HG03460 (cell line): ENCODE data around the gene MLLT3.
A peak's percentile ranks its signal among the peaks of the same experiment; 100 is the strongest.
"Not testable (repeated sequence)": the region's sequence is repeated elsewhere in the genome, so short reads cannot be mapped to it uniquely, and the experiment has no call there.

ENCODE experiments used
- ATAC-seq: cut with Tn5 transposase; IDR thresholded peaks from one replicate; pipeline ENCODE4 v1.9.1; 2021; ENCODE audit not compliant: unreplicated experiment

Gene MLLT3

DNA sequence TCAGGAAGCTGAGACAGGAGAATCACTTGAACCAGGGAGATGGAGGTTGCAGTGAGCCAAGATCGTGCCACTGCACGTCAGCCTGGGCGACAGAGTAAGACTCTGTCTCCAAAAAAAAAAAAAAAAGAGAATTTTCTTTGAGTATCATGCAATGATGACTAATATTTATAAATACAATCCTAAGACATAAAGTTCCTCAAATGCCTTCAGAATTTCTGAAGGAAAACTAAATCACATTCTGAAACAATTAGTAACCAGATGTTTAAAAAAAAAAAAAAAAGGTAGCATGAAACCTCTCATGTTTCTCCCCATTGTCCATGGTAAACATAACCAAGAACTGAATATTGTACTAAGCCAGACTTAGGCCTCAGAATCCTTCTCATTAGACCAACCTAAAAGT, 23.1 kb downstream of the MLLT3 start:
- no peak for ATAC-seq

DNA sequence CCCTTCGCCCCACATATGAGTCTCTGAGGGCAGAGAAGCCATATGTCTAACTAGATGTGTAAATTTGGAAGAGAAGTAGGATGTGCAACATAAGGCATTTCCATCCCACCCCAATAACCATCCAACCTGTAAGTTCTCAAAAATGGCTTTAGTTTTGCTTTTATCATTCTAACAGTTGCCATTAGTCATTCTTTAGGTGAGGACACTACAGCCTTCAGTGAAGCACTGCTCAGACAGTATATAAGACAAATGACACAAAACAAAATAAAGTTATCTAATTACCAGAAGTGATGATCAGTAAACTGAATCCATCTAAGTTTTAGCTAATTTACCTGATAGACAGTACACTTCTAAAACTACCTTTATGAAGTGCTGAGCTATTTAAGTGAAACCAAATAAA, 23.9 kb downstream of the MLLT3 start:
- ATAC-seq = no peak

DNA sequence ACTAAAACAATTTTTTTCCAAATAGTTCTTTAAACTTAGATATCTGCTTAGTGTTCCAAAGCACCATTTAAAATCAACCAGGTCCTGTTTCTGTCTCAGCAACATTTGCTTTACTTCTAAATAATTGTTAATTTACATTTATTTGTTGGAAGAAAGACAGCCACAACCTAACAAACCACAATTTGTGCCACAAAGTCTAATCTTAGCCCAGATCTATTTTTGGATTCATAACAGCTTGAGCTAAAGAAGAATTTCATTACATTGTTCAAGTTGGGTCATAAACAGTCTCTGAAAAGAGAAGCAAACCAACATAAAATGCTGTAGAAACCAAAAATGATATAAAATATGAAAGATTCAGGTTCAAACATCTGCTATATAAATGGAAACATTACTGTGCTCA, 24.4 kb downstream of the MLLT3 start:
- ATAC-seq = no peak

DNA sequence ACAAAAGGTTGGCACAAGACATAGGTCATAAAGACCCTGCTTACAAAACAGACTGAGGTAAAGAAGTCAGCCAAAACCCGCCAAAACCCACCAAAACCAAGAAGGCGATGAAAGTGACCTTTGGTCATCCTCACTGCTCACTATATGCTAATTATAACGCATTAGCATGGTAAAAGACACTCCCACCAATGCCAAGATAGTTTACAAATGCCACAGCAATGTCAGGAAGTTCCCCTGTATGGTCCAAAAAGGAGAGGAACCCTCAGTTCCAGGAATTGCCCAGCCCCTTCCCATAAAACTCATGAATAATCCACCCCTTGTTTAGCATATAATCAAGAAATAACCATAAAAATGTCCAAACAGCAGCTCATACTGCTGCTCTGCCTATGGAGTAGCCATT, 27.7 kb downstream of the MLLT3 start:
- no peak for ATAC-seq

DNA sequence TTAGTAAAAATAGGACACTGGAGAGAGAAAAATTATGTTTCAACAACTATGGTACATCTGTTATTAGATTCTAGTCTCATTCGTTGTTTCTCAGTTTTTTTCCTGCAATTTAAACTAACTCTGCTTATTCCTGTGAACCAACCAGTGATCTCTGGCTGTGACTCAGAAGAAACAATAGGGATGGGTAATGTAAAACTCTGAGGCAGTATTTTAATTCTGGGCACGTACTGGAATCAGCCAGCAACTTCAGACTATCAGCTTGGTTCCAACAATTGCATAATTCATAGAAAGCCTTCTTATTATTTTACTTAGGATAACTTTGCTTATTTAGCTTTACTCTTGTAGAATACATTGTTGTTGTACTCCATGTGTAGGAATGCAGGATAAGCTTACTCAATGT, 28.8 kb downstream of the MLLT3 start:
- no peak for ATAC-seq

DNA sequence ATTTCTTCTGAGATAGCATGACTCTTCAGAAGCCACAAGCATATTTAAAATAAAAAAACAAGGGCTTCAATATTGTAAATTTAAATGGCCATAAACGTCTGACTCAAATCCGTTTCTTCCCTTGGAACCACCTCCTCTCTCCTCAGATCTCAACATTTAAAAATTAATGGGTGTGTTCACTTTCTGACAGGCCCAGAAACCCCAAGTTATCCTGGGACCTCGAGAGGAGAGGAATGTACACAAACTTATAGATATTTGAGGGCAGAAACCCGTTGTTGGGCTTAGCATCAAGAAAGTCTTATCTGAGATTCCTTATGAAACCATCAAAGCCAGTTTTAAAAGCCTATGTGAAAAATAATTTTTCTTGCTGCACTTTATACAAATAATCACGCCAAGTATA, 29.2 kb downstream of the MLLT3 start:
- no peak for ATAC-seq

DNA sequence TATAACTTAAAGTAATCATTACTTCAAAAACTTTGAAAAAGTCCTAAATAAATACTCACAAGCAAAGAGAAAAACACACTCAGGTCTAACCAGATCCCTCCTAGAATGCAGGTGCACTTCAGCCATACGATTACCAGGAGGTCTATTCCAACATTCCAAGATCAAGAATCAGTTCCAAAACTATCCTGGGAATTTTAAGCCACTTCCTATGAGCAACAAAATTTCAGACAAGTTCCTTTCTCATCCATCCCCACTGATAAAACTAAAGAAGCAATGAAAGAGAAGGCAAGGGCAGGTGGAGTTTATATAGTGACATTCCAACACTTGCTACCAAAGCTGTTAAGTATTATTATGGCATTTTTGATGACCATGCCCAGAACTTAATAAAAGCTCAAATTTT, 29.6 kb downstream of the MLLT3 start:
- ATAC-seq = no peak

DNA sequence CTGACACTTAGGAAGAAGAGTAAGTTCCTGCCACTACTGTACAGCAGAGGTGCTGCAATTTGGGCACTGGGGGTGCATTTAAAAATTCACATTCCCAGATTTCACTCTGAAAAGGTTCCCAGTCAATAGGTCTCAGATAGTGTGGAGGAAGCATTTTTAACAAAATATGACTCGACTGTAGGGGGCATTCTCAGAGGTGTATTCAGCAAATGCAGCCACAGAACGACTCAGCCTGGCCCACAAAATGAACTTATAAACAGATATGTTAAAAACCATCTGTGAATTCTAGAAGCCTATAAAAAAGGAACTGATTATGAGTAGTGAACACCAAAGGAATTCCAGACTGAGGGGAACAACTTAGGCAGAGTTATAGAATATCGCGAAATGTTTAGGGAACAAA, 31.1 kb downstream of the MLLT3 start:
- ATAC-seq = no peak

DNA sequence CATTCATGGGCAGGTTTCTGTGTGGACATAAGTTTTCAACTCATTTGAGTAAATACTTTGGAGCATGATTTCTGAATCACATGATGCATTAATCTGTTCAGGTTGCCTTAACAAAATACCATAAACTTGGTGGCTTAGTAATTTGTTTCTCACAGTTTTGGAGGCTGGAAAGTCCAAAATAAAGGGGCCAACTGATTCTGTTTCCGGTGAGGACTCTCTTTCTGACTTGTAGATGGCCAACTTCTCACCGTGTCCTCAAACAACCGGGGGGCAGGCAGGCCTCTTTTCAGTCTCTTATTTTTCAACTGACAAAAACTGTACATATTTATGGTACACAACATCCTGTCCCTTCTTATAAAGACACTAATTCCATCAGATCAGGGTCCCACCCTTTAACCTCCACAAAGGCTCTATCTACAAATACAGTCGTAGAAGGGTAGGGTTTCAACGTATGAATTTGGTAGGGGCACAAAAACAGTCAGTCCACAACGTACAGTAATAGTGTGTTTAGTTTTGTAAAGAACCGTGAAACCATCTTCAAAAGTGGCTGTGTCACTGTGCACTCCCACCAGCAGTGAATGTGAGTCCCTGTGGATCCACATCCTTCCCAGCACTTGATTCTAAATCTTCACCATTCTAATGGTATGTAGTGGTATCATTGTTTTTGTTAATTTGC, 37.2 kb downstream of the MLLT3 start:
- no peak for ATAC-seq

DNA sequence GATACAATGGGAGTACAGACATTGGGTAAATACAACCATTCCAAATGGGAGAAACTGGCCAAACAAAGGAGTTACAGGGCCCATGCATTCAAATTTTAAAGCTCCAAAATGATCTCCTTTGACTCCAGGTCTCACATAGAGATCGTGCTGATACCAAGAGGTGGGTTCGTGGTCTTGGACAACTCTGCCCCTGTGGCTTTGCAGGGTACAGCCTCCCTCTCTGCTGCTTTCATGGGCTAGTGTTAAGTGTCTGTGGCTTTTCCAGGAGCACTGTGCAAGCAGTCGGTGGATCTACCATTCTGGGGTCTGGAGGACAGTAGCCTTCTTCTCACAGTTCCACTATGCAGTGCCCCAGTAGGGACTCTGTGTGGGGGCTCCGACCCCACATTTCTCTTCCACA, 39.2 kb downstream of the MLLT3 start:
- ATAC-seq = not testable (repeated sequence)

DNA sequence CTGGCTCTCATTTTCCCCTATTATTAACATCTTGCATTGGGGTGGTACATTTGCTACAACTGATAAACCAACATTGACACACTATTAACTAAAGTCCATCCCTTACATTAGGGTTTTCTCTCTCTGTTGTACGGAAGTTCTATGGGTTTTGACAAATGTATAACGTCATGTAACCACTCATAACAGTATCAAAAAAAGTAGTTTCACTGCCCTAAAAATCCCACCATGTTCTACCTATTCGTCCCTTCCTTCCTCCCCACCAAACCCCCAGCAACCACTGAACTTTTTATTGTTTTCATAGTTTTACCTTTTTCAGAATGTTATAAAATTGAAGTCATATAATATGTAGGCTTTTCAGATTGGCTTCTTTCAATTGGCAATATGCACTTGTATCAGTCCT, 40.1 kb downstream of the MLLT3 start:
- ATAC-seq = no peak

DNA sequence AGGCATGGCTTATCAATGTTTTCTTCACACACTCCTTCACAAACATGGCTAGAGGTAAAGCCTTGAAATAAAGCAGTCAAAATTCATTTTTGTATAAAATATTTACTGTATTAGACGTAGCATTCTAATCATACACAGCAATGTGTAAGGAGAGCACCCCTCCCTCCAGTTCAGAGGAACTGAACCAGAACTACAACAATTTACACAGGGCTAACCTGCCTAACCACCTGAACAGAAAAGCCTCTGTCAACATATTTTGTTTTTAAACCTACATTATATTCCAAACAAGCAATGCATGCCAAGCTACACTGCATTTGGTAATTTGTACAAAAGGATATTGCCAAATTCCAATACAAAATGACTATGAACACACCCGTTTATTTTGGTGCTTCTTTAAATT, 41.6 kb downstream of the MLLT3 start:
- no peak for ATAC-seq

DNA sequence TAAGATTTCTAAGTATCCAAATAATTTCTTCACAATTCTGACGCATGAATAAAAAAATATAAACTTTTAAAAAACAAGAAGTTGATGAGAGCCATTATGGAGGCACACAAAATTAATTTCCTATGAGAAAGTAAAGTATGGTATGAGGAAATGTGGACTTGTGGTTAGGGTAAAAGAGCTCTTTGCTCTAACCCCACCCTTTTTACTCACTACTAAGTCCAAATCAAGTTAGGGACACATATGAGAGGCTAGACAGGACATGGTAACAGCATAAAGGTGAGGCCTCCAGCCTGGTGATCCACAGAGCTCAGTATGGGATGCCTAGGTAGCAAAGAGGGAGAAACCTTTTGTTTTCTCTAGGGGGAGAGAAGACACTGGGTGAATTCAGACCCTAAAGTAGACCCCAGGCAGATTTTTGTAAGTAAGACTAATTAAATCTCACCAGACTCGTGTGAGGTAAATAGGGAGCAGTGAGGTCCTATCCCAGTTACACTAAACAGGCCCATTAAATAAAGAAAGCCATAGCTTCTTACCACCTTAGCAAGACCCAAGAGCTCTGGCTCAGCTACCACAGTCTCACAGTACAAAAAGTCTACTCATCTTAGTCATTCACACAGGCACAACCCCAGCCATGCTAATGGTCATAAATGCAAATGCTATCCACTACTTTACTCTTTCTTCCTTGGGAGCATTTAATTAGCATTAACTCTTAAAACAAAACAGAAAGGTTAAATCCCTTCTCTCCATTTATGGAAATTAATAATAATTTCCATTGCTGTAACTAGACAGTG, 42.6 kb downstream of the MLLT3 start:
- ATAC-seq = no peak

DNA sequence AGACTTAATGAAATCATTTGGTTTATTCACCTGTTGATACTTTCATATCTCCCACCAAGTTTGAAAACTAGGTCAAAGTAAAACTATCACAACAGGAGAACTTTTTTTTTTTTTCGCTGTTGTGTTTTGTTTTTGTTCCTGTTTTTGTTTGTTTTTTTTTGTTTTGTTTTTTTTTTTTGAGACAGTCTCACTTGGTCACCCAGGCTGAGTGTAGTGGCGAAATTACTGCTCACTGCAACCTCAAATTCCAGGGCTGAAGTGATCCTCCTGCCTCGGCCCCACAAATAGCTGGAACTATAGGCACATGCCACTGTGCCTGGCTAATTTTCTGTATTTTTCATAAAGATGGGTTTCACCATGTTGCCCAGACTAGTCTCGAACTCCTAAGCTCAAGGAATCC, 49.3 kb downstream of the MLLT3 start:
- no peak for ATAC-seq

DNA sequence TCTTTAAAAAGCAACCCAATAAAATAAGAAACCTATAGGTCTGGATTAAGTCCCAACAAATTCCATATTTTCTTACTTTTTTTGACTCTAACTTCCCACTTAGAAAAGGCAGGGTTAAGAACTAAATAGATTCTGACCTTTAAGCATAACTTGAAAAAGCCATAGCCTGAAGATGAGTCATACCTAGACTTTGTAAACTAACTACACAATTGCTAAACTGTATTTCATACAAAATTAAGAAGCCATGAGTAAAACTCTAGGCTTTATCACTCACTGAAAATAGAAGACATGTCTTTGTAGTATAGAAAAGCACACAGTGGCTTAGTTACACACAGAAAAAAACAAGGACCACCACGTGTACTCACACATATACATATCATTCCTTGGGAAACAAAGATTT, 51.5 kb downstream of the MLLT3 start:
- peak; percentile 65 for ATAC-seq

DNA sequence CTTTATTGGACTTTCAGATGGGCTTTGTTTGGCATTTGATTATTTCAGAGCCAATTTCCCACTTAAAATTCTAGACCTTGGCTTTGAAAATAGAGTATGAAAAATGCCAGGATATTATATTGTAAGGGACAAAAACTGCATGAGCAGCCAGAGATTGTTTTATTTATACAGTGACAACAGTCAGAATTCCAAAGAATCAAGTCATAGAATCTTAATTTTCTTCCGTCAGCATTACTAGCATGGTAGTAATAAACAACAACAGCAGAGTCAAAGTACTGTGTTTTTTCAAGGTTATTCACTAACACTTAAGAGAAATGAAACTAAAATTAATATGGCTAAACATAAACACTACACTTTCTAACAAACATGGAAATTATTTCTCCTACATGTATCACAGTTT, 52.2 kb downstream of the MLLT3 start:
- ATAC-seq = no peak

DNA sequence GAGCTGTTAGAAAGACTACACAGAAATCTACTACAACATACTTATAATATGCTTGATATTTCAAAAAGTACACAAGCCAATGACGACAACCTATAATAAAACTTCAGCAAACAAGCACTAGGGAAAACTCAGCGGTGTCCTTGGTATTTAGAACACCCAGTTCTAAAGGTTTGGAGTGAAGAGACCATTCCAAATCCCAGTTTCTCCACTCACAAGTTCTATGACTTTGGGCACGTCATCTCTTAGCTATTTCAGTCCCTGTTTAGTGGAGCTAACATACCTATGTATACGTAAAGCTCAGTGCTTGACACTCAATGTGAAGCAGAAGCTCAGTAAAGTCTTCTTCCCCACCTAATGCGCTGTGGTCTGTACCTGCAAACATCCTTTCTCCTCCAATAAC, 52.8 kb downstream of the MLLT3 start:
- ATAC-seq = no peak

DNA sequence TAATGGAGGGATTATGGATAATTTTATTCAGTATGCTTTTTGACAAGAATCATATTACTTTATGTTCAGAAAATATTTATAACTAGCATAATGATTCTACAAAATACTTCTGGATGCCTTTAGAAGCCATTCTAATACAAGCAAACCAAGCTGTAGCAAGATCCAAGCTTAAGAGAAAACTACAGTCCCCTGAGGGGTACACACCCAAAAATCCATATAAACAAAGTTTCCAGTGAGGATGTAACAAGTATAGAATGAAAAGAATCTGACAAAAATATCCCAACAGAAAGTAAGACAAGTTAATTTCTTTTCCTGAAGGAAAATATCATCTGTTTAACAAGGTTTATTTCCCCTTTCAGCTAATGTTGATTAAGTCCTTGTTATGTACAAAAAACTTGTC, 53.9 kb downstream of the MLLT3 start:
- no peak for ATAC-seq

DNA sequence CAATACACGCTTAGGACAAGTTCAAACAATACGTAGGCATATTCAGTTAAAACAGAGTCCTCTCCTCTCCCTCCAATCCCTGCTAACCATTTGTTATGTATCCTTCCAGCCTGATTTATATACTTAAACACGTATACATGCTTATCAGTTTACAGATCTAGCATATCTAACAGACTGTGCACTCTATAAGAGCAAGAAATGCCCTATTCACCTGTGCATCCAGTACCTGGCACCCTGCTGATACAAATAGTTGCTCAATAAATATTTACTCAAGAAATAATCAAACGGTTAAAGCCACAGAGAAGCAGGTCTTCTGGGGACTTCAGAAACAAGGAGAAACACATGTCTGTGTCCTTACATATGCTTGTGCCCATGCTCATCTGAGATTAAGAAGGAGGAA, 55.9 kb downstream of the MLLT3 start:
- no peak for ATAC-seq

DNA sequence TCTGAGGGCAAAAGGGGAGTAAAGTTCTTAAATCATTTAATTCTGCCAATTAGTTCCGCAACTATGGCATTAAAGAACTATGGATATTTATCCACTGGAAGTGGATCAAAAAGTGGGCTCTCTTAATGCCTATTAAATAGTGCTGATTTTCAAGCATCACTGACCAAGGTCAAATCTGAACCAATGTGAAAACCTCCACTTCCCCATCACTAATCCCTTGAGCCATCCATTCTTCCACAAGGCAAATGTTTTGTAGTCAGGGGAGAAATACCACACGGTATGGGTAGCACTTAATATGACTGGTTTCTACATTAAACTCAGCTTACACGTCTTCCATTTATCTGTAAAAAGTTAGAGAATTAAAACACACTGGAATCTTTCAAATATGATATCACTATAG, 57.6 kb downstream of the MLLT3 start:
- no peak for ATAC-seq

DNA sequence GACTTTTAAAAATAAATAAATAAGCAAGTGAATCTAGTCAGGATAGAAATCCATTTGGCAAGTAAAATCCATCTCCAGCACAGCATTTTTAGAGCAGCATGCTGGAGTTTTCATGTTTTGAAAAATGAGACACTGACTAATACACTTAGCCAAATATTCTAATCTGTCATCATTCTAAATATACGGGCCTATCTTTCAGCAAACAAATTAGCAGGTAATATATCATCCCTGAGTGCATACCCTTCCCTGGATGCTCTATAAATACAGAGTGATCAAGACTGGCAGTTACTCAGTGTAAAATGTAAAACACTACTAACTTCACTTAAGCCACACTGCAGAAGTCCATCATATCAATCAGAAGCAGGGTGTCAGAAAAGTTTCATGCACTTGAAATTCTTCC, 58.4 kb downstream of the MLLT3 start:
- ATAC-seq = no peak

DNA sequence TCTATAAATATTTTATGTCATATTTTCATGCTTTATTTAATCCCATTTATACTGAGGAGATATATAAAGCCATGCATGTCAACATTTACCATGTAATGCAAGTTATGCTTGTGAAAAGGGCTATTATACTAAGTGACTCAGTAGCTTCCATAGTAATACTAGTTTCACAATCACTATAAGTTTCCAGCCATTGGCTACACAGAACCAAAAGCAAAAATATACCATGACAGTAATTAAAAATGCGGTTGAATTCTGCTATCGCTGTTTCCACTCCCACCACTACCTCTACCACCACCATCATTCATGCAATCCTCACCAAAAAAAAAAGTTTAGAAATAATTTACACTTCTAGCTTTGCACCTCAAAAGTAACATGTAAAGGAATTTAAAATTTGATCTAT, 60.2 kb downstream of the MLLT3 start:
- ATAC-seq = no peak

DNA sequence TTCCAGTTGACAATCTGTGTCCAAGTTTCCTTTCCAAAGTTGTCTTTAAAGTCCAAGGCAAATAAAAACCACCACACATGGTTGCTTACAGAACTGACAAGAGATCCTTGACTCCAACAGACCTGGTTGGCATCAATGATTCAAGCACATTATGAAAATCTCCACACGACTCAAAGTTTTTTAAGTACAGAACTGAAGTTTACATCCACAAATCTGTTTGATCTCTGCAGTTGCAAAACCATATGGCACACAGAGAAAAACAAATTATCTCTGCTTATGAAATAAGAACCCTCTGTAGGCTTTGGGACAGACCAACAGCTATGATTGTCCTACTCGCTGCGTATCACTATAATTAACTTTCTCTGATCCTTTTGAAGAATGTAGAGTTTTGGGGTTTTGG, 60.8 kb downstream of the MLLT3 start:
- ATAC-seq = no peak
